GM18861 (cell line): ENCODE measurements around the gene DLX3.

Experiments used
- ATAC-seq: cut with Tn5 transposase; IDR thresholded peaks from one replicate; pipeline ENCODE4 v1.9.1; 2021; ENCODE audit not compliant: unreplicated experiment

Gene DLX3

GRCh38 chr17:50024808-50025207, 29.8 kb upstream of the DLX3 start:
- no peak for ATAC-seq

GRCh38 chr17:50023520-50023919, 28.5 kb upstream of the DLX3 start:
- ATAC-seq: no peak

- no peak for ATAC-seq
These were observed 27.6 kb upstream of the DLX3 start for GRCh38 chr17:50022463-50023130.

GRCh38 chr17:50021681-50022370, 26.8 kb upstream of the DLX3 start:
- no peak for ATAC-seq

- ATAC-seq: no peak
These were observed 26.0 kb upstream of the DLX3 start for GRCh38 chr17:50020841-50021599.

GRCh38 chr17:50018909-50019308, 23.9 kb upstream of the DLX3 start:
- ATAC-seq: no peak

- no peak for ATAC-seq
These were observed 20.1 kb upstream of the DLX3 start for GRCh38 chr17:50015146-50015545.

GRCh38 chr17:50014471-50015088, 19.6 kb upstream of the DLX3 start:
- ATAC-seq: no peak

- no peak for ATAC-seq
These were observed 18.1 kb upstream of the DLX3 start for GRCh38 chr17:50013079-50013478.

- no peak for ATAC-seq
These were observed 14.3 kb upstream of the DLX3 start for GRCh38 chr17:50009282-50009681.

- ATAC-seq: no peak
These were observed 8.9 kb upstream of the DLX3 start for GRCh38 chr17:50003911-50004310.

GRCh38 chr17:49998836-49999511, 4.0 kb upstream of the DLX3 start:
- no peak for ATAC-seq

GRCh38 chr17:49997773-49998703, 3.0 kb upstream of the DLX3 start:
- ATAC-seq: no peak

GRCh38 chr17:49997301-49997650, 2.3 kb upstream of the DLX3 start:
- ATAC-seq: no peak

- ATAC-seq: no peak
These were observed 1.7 kb upstream of the DLX3 start for GRCh38 chr17:49996495-49997300.

- no peak for ATAC-seq
These were observed 1.1 kb upstream of the DLX3 start for GRCh38 chr17:49996121-49996494.

GRCh38 chr17:49994085-49995054, 654 bp downstream of the DLX3 start:
- ATAC-seq: no peak

- ATAC-seq: no peak
These were observed 1.5 kb downstream of the DLX3 start for GRCh38 chr17:49993423-49994060.
